ENCODE measurements around the gene DNASE2B. TPM values are rescaled to one million over a fixed set of nuclear protein-coding genes. Genes with fewer than 3 reads are reported as not detected.
A peak's percentile ranks its signal among the peaks of the same experiment; 100 is the strongest.

The DNASE2B gene
- total and polyA plus RNA-seq, 2 experiments from 2014 or later: not detected

DNA sequence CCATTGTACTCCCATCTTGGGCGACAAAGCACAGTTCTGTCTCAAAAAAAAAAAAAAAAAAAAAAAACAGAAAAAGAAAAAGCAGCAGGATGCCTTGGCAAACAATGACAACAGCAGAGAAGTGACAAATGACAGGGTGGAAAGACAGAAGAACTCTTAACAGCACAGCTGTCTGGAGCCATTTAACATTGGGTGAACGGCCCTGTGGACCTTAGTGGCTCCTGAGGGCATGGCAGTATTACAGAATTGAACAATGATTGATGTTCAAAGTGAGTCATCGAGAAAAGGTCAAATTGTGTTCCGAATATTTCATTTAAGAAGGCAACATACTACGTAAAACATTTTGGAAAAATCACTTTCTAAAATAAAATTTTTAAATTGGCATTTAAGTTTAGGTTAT is 30.0 kb downstream of the DNASE2B start:
- Histone ChIP-seq H3K27ac (no peak overlapping the region), H3K4me1 (ENCODE audit: low read depth) (no peaks in the 10 kb centered on the region), H3K27me3 (no peaks in the 10 kb centered on the region), H3K9me3 (ENCODE audit: low read depth) (no peaks in the 10 kb centered on the region), H3K4me3 (no peak overlapping the region), H3K36me3 (no peaks in the 10 kb centered on the region)
- no peak for DNase-seq (ENCODE audit: low read depth in 1 of 2, low spot score in 1 of 2)
- TF ChIP-seq, protein P1, sequence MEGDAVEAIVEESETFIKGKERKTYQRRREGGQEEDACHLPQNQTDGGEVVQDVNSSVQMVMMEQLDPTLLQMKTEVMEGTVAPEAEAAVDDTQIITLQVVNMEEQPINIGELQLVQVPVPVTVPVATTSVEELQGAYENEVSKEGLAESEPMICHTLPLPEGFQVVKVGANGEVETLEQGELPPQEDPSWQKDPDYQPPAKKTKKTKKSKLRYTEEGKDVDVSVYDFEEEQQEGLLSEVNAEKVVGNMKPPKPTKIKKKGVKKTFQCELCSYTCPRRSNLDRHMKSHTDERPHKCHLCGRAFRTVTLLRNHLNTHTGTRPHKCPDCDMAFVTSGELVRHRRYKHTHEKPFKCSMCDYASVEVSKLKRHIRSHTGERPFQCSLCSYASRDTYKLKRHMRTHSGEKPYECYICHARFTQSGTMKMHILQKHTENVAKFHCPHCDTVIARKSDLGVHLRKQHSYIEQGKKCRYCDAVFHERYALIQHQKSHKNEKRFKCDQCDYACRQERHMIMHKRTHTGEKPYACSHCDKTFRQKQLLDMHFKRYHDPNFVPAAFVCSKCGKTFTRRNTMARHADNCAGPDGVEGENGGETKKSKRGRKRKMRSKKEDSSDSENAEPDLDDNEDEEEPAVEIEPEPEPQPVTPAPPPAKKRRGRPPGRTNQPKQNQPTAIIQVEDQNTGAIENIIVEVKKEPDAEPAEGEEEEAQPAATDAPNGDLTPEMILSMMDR (IDR thresholded peaks at IDR 0.05; ENCODE audit: low read depth, low read length): no peak

DNA sequence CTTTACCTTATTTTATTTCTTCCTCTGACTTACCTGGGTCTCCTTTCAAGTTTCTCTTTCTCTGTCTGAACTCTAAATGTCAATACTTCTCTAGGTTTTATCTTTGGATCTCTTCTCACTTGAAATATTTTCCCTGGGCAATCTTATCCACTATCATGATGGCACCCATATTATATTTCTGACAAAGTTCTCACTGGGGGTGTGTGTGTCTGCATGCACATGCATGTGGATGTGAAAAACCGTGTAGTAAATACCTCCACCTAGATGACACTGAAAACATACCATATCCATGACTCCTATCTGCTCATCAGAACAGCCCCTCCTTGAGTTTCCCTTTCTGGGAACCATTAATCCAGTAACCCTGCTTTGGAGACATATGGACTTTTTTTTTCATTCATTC is 30.9 kb downstream of the DNASE2B start:
- TF ChIP-seq, protein P1 (IDR thresholded peaks at IDR 0.05; ENCODE audit: low read depth, low read length): no peak
- no peak for DNase-seq (ENCODE audit: low read depth in 1 of 2, low spot score in 1 of 2)
- Histone ChIP-seq H3K27me3 (no peaks in the 10 kb centered on the region), H3K27ac (no peak overlapping the region), H3K4me1 (ENCODE audit: low read depth) (no peaks in the 10 kb centered on the region), H3K36me3 (no peaks in the 10 kb centered on the region), H3K9me3 (ENCODE audit: low read depth) (no peaks in the 10 kb centered on the region), H3K4me3 (no peak overlapping the region)

DNA sequence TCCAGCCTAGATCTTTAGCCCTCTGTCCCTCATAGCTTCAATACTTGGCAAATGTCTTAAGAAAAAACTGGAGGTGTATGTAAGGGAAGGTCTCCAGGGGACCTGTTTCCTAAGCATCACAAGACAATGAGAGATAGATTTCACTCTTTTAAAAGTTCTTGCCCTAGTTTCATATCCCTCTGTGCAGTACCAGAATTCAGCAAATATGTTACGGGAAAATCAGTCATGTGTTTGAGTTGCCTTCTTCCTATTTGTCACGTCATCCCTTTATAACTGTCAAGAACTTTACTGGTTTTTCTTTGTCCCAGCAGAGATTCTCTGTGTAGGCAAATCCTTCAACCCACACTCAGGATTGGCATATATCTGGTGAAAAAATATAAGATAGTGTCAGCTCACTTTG is 32.3 kb downstream of the DNASE2B start:
- Histone ChIP-seq H3K36me3 (no peaks in the 10 kb centered on the region), H3K9me3 (ENCODE audit: low read depth) (no peaks in the 10 kb centered on the region), H3K4me1 (ENCODE audit: low read depth) (no peaks in the 10 kb centered on the region), H3K27me3 (no peaks in the 10 kb centered on the region), H3K27ac (no peak overlapping the region), H3K4me3 (no peak overlapping the region)
- DNase-seq (ENCODE audit: low read depth in 1 of 2, low spot score in 1 of 2): no peak
- TF ChIP-seq, protein P1 (IDR thresholded peaks at IDR 0.05; ENCODE audit: low read depth, low read length): no peak

DNA sequence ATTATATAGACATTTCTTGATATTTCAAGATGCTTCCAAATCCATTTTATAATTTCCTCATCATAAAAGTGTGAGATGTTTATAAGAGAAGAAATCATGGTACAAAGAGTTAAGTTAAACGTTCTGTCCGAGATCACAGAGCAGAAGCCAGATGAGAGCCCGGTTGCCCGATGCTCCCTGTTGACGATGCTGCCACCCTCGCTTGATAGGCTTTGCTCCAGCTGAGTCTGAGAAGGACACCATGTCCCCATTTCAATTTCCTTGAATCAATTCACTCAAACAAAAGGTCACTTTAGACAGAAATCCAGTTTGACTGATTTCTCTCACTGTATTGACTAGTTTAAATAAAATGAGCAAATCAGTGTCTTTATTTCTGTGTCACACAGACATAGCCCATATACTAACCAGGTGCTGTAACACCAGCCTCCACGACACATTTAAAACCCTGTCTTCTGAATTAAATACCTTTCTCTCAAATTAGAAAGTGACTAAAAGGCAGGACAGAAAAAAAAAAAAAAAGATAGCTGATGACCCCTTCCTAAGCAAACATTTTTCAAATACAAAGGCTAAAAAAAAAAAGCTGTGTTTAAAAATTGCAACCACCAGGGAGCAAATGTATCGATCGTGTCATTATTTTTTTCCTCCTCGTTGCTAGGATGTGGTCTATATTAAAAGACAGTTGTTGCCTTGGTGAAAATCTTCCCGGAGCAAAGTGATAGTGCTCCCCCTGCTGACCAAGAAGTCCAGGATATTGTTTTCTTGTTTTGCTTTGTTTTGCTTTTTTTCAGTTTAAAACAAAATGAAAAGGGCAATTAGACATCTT is 35.2 kb downstream of the DNASE2B start:
- H3K4me3 ChIP-seq: no peak overlapping the region
- H3K4me1 ChIP-seq (ENCODE audit: low read depth): no peaks in the 10 kb centered on the region
- no peaks in the 10 kb centered on the region for H3K9me3 ChIP-seq (ENCODE audit: low read depth)
- no peaks in the 10 kb centered on the region for H3K36me3 ChIP-seq
- TF ChIP-seq, protein P1 (IDR thresholded peaks at IDR 0.05; ENCODE audit: low read depth, low read length): peak; percentile 72
- peak; percentile 62 to 88 for DNase-seq (ENCODE audit: low read depth in 1 of 2, low spot score in 1 of 2)
- H3K27ac ChIP-seq: no peak overlapping the region
- H3K27me3 ChIP-seq: no peaks in the 10 kb centered on the region

DNA sequence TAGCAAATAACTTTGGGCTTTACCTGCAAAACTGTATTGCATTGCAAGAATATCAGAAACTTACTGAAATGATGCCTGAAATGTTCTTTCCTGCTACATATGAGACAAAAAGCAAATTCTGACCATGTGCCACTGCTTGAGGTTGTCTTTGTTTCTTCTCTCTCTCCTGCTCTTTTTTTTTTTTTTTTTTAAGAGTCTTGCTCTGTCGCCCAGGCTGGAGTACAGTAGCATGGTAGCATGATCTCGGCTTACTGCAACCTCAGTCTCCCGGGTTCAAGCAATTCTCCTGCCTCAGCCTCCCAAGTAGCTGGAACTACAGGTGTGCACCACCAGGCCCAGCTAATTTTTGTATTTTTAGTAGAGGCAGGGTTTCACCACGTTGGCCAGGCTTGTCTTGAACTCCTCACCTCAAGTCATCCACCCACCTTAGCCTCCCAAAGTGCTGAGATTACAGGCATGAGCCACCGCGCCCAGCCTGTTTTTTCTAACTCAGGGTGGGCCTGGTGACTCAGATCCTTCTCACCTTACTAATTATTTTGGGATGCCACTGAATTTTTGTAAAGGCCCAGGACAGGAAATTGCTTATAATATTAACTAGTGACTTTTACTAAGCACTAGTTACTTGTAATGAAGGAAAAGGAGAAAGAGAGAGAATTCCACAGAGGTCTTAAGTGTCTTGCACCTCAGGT is 35.9 kb downstream of the DNASE2B start:
- H3K4me1 ChIP-seq (ENCODE audit: low read depth): no peaks in the 10 kb centered on the region
- TF ChIP-seq, protein P1 (IDR thresholded peaks at IDR 0.05; ENCODE audit: low read depth, low read length): no peak
- no peak for DNase-seq (ENCODE audit: low read depth in 1 of 2, low spot score in 1 of 2)
- no peak overlapping the region for H3K27ac ChIP-seq
- H3K9me3 ChIP-seq (ENCODE audit: low read depth): no peaks in the 10 kb centered on the region
- no peaks in the 10 kb centered on the region for H3K27me3 ChIP-seq
- H3K36me3 ChIP-seq: no peaks in the 10 kb centered on the region
- no peak overlapping the region for H3K4me3 ChIP-seq
